Measurements from ENCODE around the gene CHI3L2. TPM values are rescaled to one million over a fixed set of nuclear protein-coding genes. Genes with fewer than 3 reads are reported as not detected.

CHI3L2 gene
- total and polyA plus RNA-seq, 2 of the 4 experiments (the other 2 are of a cell fraction): 0.18 to 0.19 TPM

DNA sequence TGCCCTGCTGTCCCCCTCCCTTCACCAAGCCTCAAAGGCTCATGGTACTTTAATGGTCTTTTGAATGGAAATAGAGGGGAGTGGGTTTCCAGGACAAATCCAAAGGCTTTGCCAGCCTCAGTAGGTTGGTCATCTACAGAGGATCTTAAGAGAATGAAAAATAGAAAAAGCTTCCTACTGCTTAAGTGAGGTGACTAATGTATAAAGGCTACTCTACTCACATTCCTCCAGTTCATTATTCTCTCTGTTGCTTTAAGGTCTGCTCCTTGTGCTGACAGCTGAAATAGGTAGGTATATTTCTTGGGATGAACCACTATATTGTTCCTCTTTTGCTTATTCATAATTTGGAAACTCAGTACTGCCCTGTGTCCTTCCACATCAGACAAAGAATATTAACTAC lies 52.8 kb downstream of the CHI3L2 start:
- Histone ChIP-seq H3K27ac (ENCODE audit: insufficient read depth, low read length) (no peak overlapping the region), H3K4me3 (ENCODE audit: insufficient read depth, low read depth, low read length) (no peak overlapping the region), H3K4ac (ENCODE audit: low read depth, low read length) (no peak overlapping the region), H4K5ac (ENCODE audit: low read depth, low read length) (no peak overlapping the region), H2BK120ac (ENCODE audit: low read depth, low read length) (no peak overlapping the region), H4K91ac (ENCODE audit: insufficient read depth, low read depth, low read length) (no peak overlapping the region), H3K4me2 (ENCODE audit: low read depth, low read length) (no peak overlapping the region), H3K23ac (ENCODE audit: low read depth, low read length) (no peak overlapping the region), H4K8ac (ENCODE audit: low read depth in 2 of 2, low read length in 2 of 2) (no peak overlapping the region), H3K56ac (ENCODE audit: extremely low read depth, insufficient read depth, low read length) (no peak overlapping the region), H2BK5ac (ENCODE audit: low read depth, low read length, poor library complexity, severe bottlenecking) (no peak overlapping the region), H3K9me1 (ENCODE audit: insufficient read depth, low read length) (no peaks in the 10 kb centered on the region), H3K9ac (ENCODE audit: low read depth, low read length) (no peak overlapping the region), H3K14ac (replicated peaks; ENCODE audit: low read depth, low read length) (no peak overlapping the region), H3K9me3 (ENCODE audit: control insufficient read depth, insufficient read depth, low read length) (no peaks in the 10 kb centered on the region), H3K18ac (ENCODE audit: low read depth, low read length) (no peak overlapping the region), H2AK9ac (replicated peaks; ENCODE audit: low read depth, low read length, poor library complexity) (no peak overlapping the region), H3K79me1 (ENCODE audit: low read depth in 1 of 2, low read length in 2 of 2) (no peaks in the 10 kb centered on the region), H2AK5ac (ENCODE audit: low read depth, low read length) (no peak overlapping the region), H4K20me1 (ENCODE audit: insufficient read depth, low read length) (no peaks in the 10 kb centered on the region), H2BK20ac (ENCODE audit: low read depth, low read length) (no peak overlapping the region), H2BK15ac (ENCODE audit: low read depth, low read length) (no peak overlapping the region), H2AFZ (replicated peaks; ENCODE audit: low read length, poor library complexity) (no peak overlapping the region), H3K27me3 (ENCODE audit: control insufficient read depth, insufficient read depth, low read length) (peaks cover 1% of the 10 kb centered on the region; the same call in 1 of the 2 replicates), H3K36me3 (ENCODE audit: control insufficient read depth, insufficient read depth, low read length) (no peaks in the 10 kb centered on the region), H3K4me1 (ENCODE audit: control insufficient read depth, insufficient read depth, low read length) (no peaks in the 10 kb centered on the region)
- no TSS peak for BruUV-seq (replicated peaks)
- ChIA-PET POLR2A (ENCODE audit: unreplicated experiment) (no interaction called here), CTCF (no interaction called here)
- in situ Hi-C loops (cut with MboI; ENCODE audit: low sequenced_read_pairs) (no loop called here), intact Hi-C loops (cut with micrococcal nuclease) (no loop called here), dilution Hi-C loops (cut with HindIII; ENCODE audit: low sequenced_read_pairs, unreplicated experiment) (no loop called here)
- ATAC-seq (ENCODE audit: low read depth) (no peak), DNase-seq (no peak)
- no peak for TF ChIP-seq CEBPB (IDR thresholded peaks at IDR 0.05; ENCODE audit: low read depth, low read length)
- TF ChIP-seq RCOR1 (IDR thresholded peaks at IDR 0.05; ENCODE audit: insufficient replicate concordance, low read length): no peak
- no peak for TF ChIP-seq CHD1 (IDR thresholded peaks at IDR 0.05; ENCODE audit: low read depth, low read length)
- no peak for TF ChIP-seq RAD21 (IDR thresholded peaks at IDR 0.05; ENCODE audit: low read length)
- no peak for TF ChIP-seq POLR2A (IDR thresholded peaks at IDR 0.05; ENCODE audit: low read depth, low read length)
- TF ChIP-seq, protein P1, sequence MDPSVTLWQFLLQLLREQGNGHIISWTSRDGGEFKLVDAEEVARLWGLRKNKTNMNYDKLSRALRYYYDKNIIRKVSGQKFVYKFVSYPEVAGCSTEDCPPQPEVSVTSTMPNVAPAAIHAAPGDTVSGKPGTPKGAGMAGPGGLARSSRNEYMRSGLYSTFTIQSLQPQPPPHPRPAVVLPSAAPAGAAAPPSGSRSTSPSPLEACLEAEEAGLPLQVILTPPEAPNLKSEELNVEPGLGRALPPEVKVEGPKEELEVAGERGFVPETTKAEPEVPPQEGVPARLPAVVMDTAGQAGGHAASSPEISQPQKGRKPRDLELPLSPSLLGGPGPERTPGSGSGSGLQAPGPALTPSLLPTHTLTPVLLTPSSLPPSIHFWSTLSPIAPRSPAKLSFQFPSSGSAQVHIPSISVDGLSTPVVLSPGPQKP (IDR thresholded peaks at IDR 0.05; ENCODE audit: borderline replicate concordance, low read depth, low read length): no peak
- TF ChIP-seq CTCF (conservative IDR thresholded peaks at IDR 0.05; ENCODE audit: low read depth, low read length): no peak
- TF ChIP-seq MXI1 (IDR thresholded peaks at IDR 0.05; ENCODE audit: borderline replicate concordance, low read depth, low read length): no peak
- TF ChIP-seq FOS (IDR thresholded peaks at IDR 0.05; ENCODE audit: low read depth, low read length): no peak
- TF ChIP-seq MAZ (IDR thresholded peaks at IDR 0.05; ENCODE audit: borderline replicate concordance, low read depth, low read length): no peak
- no peak for TF ChIP-seq MAFK (IDR thresholded peaks at IDR 0.05; ENCODE audit: low read depth, low read length)
- TF ChIP-seq USF2 (IDR thresholded peaks at IDR 0.05; ENCODE audit: low read depth, low read length): no peak
